WTC11 (cell line): Measurements from ENCODE around the gene CPLX3. TPM values are rescaled to one million over a fixed set of nuclear protein-coding genes. Genes with fewer than 3 reads are reported as not detected.
A peak's percentile ranks its signal among the peaks of the same experiment; 100 is the strongest.

Experiments used
- ATAC-seq: fragments of 200-7000 bp; cut with Tn5 transposase; 2 replicates; pipeline ENCODE4 v1.10.0; 2021; ENCODE audit warnings: mild to moderate bottlenecking, moderate library complexity
- CTCF ChIA-PET: fragments of 300-600 bp; sonication (Branson Sonifier 250); formaldehyde crosslinking; loops from one replicate; lab custom pipeline; 2021; ENCODE audit warnings: antibody characterized with exemption; lab: Charles Lee
- POLR2A ChIA-PET: fragments of 350-600 bp; sonication (Branson Sonifier 250); formaldehyde crosslinking; loops from one replicate; lab custom pipeline; 2021; ENCODE audit warnings: antibody characterized with exemption; lab: Charles Lee
- DNase-seq: peaks from one replicate; pipeline ENCODE4 v3.0.0; 2021; ENCODE audit warnings: low spot score
- H3K27ac Mint-ChIP-seq: 2 replicates; pipeline ENCODE4 v1.8.0; 2021; ENCODE audit warnings: mixed read lengths
- H3K27me3 Mint-ChIP-seq: 2 replicates; pipeline ENCODE4 v1.8.0; 2021; ENCODE audit warnings: low read depth, mild to moderate bottlenecking, moderate library complexity, mixed read lengths
- H3K36me3 Mint-ChIP-seq: 2 replicates; pipeline ENCODE4 v1.8.0; 2021; ENCODE audit warnings: mixed read lengths
- H3K4me1 Mint-ChIP-seq: 2 replicates; pipeline ENCODE4 v1.8.0; 2022; ENCODE audit warnings: mixed read lengths
- H3K4me3 Mint-ChIP-seq: 2 replicates; pipeline ENCODE4 v1.8.0; 2021; ENCODE audit warnings: mild to moderate bottlenecking, moderate library complexity, mixed read lengths
- H3K9me3 Mint-ChIP-seq: 2 replicates; pipeline ENCODE4 v1.8.0; 2021; ENCODE audit warnings: mixed read lengths
- ATF1 ChIP-seq: sonication (generic); formaldehyde crosslinking; IDR thresholded peaks from 2 replicates; pipeline ENCODE4 v1.8.1; 2023; ENCODE audit warnings: mild to moderate bottlenecking, moderate library complexity, missing genetic modification reagents
- CDX4 ChIP-seq: fragments of 250-450 bp; sonication (Bioruptor Pico); IDR thresholded peaks from 2 replicates; pipeline ENCODE4 v1.9.0; 2021; ENCODE audit warnings: moderate library complexity, mild to moderate bottlenecking, inconsistent platforms, borderline replicate concordance
- CREM ChIP-seq: sonication (generic); formaldehyde crosslinking; IDR thresholded peaks from 2 replicates; pipeline ENCODE4 v1.8.1; 2022; ENCODE audit warnings: mild to moderate bottlenecking, missing genetic modification reagents, moderate library complexity
- ERG ChIP-seq: fragments of 250-450 bp; sonication (Bioruptor Pico); IDR thresholded peaks from 2 replicates; pipeline ENCODE4 v1.8.0; 2021; ENCODE audit warnings: mild to moderate bottlenecking
- ESRRA ChIP-seq: sonication (generic); formaldehyde crosslinking; IDR thresholded peaks from 2 replicates; pipeline ENCODE4 v1.8.1; 2022; ENCODE audit warnings: mild to moderate bottlenecking, missing genetic modification reagents, borderline replicate concordance
- FOXP4 ChIP-seq: sonication (generic); formaldehyde crosslinking; IDR thresholded peaks from 2 replicates; pipeline ENCODE4 v1.8.0; 2022; ENCODE audit warnings: mild to moderate bottlenecking, missing genetic modification reagents
- MAX ChIP-seq: sonication (generic); formaldehyde crosslinking; IDR thresholded peaks from 2 replicates; pipeline ENCODE4 v1.8.0; 2022; ENCODE audit warnings: mild to moderate bottlenecking, missing genetic modification reagents
- MYBL2 ChIP-seq: sonication (generic); formaldehyde crosslinking; IDR thresholded peaks from 2 replicates; pipeline ENCODE4 v1.8.1; 2023; ENCODE audit warnings: mild to moderate bottlenecking, moderate library complexity, missing genetic modification reagents
- PREB ChIP-seq: sonication (generic); formaldehyde crosslinking; IDR thresholded peaks from 2 replicates; pipeline ENCODE4 v1.8.1; 2022; ENCODE audit warnings: mild to moderate bottlenecking, missing genetic modification reagents, moderate library complexity, borderline replicate concordance
- RELA ChIP-seq: sonication (generic); formaldehyde crosslinking; IDR thresholded peaks from 2 replicates; pipeline ENCODE4 v1.8.1; 2022; ENCODE audit warnings: missing genetic modification reagents, mild to moderate bottlenecking, borderline replicate concordance
- RORB ChIP-seq: fragments of 250-450 bp; sonication (Bioruptor Pico); IDR thresholded peaks from 2 replicates; pipeline ENCODE4 v1.9.0; 2021; ENCODE audit warnings: mild to moderate bottlenecking
- STAT6 ChIP-seq: sonication (generic); formaldehyde crosslinking; conservative IDR thresholded peaks from 2 replicates; pipeline ENCODE4 v1.8.1; 2023; ENCODE audit warnings: mild to moderate bottlenecking, low read depth, missing genetic modification reagents, moderate library complexity
- TEAD1 ChIP-seq: sonication (generic); formaldehyde crosslinking; IDR thresholded peaks from 2 replicates; pipeline ENCODE4 v1.8.0; 2022; ENCODE audit warnings: mild to moderate bottlenecking, missing genetic modification reagents
- ZBTB21 ChIP-seq: sonication (generic); formaldehyde crosslinking; IDR thresholded peaks from 2 replicates; pipeline ENCODE4 v1.8.1; 2023; ENCODE audit warnings: mild to moderate bottlenecking, missing genetic modification reagents, borderline replicate concordance
- ZNF423 ChIP-seq: fragments of 250-450 bp; sonication (Bioruptor Pico); IDR thresholded peaks from 2 replicates; pipeline ENCODE4 v2.1.2; 2022; ENCODE audit warnings: mild to moderate bottlenecking, moderate library complexity
- ZNF425 ChIP-seq: fragments of 250-450 bp; sonication (Bioruptor Pico); conservative IDR thresholded peaks from 2 replicates; pipeline ENCODE4 v1.9.0; 2021; ENCODE audit warnings: mild to moderate bottlenecking
- total RNA-seq: library from RNA; stranded (reverse); gene quantifications from 3 replicates; pipeline ENCODE4 v1.2.3, GENCODE V29; 2021

CPLX3 gene
- total RNA-seq, 1 experiment from 2014 or later = 0.09 TPM

- 0 out of 2 replicates have a peak, but pooled peaks cover 2% of the 10 kb centered on the region for H3K4me1 Mint-ChIP-seq
- H3K9me3 Mint-ChIP-seq = no peaks in the 10 kb centered on the region
- peaks cover 7% of the 10 kb centered on the region; the same call in 1 of the 2 replicates for H3K36me3 Mint-ChIP-seq
- CTCF ChIA-PET = interaction anchor here (0.6 to 4.9 kb wide), 20 partner anchors 9 to 168 kb away, joined by 3 to 101 read pairs (median 5); partner anchors contain the start of genes CPLX3 and CSK
- no peak for TF ChIP-seq RELA
- TF ChIP-seq ESRRA (CRISPR knock-in tag) = no peak
- TF ChIP-seq FOXP4 (CRISPR knock-in tag) = no peak
- TF ChIP-seq CDX4 = no peak
- TF ChIP-seq CREM (CRISPR knock-in tag) = no peak
- TF ChIP-seq ZBTB21 (CRISPR knock-in tag) = no peak
- no peak for TF ChIP-seq ERG (CRISPR knock-in tag)
- no peak for TF ChIP-seq ZNF425 (CRISPR knock-in tag)
- TF ChIP-seq RORB (CRISPR knock-in tag) = no peak
- H3K27me3 Mint-ChIP-seq = no peaks in the 10 kb centered on the region
- no peak for ATAC-seq
- POLR2A ChIA-PET = no interaction called here
- H3K27ac Mint-ChIP-seq = peak overlapping the region; percentile 19; the same call in 1 of the 2 replicates
- H3K4me3 Mint-ChIP-seq = no peak overlapping the region
- no peak for DNase-seq
These were observed 27.1 kb upstream of the CPLX3 start for GRCh38 chr15:74799255-74799855.

GRCh38 chr15:74799856-74800558, 26.4 kb upstream of the CPLX3 start:
- POLR2A ChIA-PET = no interaction called here
- no peaks in the 10 kb centered on the region for H3K27me3 Mint-ChIP-seq
- ATAC-seq (peak; percentile 98), DNase-seq (peak; percentile 90)
- H3K4me1 Mint-ChIP-seq = 0 out of 2 replicates have a peak, but pooled peaks cover 2% of the 10 kb centered on the region
- peak overlapping the region; percentile 36; the same call in 1 of the 2 replicates for H3K27ac Mint-ChIP-seq
- H3K9me3 Mint-ChIP-seq = no peaks in the 10 kb centered on the region
- peaks cover 7% of the 10 kb centered on the region; the same call in 1 of the 2 replicates for H3K36me3 Mint-ChIP-seq
- CTCF ChIA-PET = interaction anchor here (0.7 to 4.9 kb wide), 27 partner anchors 8 to 169 kb away, joined by 3 to 101 read pairs (median 4); partner anchors contain the start of genes CPLX3 and CSK
- no peak overlapping the region for H3K4me3 Mint-ChIP-seq
- TF ChIP-seq ATF1 (CRISPR knock-in tag) = no peak
- TF ChIP-seq CDX4 = no peak
- TF ChIP-seq PREB (CRISPR knock-in tag) = no peak
- no peak for TF ChIP-seq ZNF423
- no peak for TF ChIP-seq MYBL2
- TF ChIP-seq MAX = peak; percentile 26; the same call in 1 of the 2 replicates
- TF ChIP-seq ZNF425 (CRISPR knock-in tag) = no peak
- no peak for TF ChIP-seq ESRRA (CRISPR knock-in tag)
- no peak for TF ChIP-seq STAT6 (CRISPR knock-in tag)
- TF ChIP-seq TEAD1 = no peak
